Stimulated activated CD4-positive, alpha-beta T cell treated with anti-CD3 and anti-CD28 coated beads, Interleukin-15, amount 100 ng/mL, for 48 hours (primary cell): ENCODE measurements around the gene HIF3A.
"Not testable (repeated sequence)": the region's sequence is repeated elsewhere in the genome, so short reads cannot be mapped to it uniquely, and the experiment has no call there.

Experiments used
- DNase-seq, 2 donors: peaks; one replicate each; pipeline ENCODE4 v3.0.0-alpha.2; 2020; ENCODE audit warnings: low read depth in 2 of 2

Gene HIF3A

GRCh38 chr19:46296722-46297461 is at the start of gene HIF3A:
Gene HIF3A (plus strand): TSS chr19:46297042. CDS start chr19:46297077, 35 bp downstream.
- DNase-seq: no peak

GRCh38 chr19:46250076-46250735 is 46.6 kb upstream of the HIF3A start:
- DNase-seq: no peak

- DNase-seq: no peak
These were observed 45.4 kb upstream of the HIF3A start for GRCh38 chr19:46251416-46251815.

GRCh38 chr19:46254776-46255175 is 42.1 kb upstream of the HIF3A start:
- no peak for DNase-seq

DNA sequence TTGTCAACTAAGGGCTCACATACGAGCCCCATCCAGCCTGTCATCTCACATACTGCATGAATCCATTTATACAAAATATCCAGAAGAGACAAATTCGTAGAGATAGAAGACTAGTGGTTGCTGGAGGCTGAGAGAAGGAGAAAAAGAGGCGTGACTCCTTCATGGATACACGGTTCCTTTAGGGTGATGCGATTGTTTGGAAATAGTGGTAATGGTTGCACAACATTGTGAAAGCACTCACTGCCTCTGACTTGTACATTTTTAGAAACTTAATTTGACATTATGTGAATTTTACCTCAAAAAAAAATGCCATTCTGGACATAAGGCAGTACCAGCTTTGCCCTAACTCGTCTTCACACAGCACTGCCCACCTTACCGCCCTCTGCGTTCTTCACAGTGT is 40.0 kb upstream of the HIF3A start:
- DNase-seq: no peak

DNA sequence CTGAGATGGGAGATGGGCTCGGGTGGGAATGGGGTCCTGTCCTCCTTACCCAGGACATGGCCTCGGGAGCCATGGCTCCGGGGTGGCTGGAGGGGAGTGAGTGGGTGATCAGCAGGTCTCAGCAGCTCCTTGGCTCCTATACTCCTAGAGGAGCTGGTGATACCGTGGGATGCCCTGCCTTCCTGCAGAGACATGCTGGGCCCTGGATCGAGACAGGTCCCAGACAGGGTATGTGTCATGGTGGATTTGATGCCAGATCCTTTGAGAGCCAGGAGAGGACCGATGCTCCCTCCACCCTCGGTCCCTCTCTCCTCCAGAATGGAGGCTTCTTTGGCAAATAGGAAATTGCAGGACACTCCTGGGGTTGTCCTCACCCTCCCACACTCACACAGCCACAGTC is 35.3 kb upstream of the HIF3A start:
- DNase-seq: not testable (repeated sequence)

- peak; percentile 30 to 59 for DNase-seq
These were observed 34.1 kb upstream of the HIF3A start for GRCh38 chr19:46262684-46263296.

GRCh38 chr19:46264801-46265200 is 32.0 kb upstream of the HIF3A start:
- not testable (repeated sequence) for DNase-seq

GRCh38 chr19:46265217-46265828 is 31.5 kb upstream of the HIF3A start:
- peak; percentile 47 to 69 for DNase-seq

- DNase-seq: no peak
These were observed 27.7 kb upstream of the HIF3A start for GRCh38 chr19:46269101-46269500.

DNA sequence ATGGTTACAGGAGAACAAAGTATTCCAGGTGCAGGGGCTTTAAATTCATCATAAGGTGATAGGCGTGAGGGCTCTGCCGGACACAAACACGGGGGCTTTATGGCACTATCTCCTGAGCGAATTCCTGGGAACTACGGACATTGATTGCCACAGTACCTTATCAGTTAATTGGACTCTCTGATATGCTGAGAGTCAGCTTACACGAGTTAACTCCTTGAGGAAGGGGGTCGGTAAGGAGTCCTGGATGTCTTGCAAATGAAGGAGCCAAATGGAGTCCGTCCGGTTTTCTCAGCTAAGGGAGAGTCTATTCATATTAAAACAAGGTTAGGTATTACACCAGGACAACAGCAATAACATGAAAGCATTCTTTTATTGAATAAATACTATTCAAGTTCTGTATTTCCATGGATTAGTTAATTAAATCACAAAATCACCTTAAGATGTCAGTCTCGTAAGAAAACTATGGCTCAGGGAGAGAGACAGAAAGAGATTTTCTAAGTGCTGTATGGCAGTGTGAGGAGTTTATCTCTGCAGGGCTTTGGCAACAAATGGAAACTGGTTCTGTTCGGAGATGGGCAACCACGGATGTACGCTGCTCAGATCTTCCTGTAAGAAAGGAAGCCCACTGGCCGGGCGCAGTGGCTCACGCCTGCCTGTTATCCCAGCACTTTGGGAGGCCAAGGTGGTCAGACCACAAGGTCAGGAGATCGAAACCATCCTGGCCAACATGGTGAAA is 26.2 kb upstream of the HIF3A start:
- no peak for DNase-seq

DNA sequence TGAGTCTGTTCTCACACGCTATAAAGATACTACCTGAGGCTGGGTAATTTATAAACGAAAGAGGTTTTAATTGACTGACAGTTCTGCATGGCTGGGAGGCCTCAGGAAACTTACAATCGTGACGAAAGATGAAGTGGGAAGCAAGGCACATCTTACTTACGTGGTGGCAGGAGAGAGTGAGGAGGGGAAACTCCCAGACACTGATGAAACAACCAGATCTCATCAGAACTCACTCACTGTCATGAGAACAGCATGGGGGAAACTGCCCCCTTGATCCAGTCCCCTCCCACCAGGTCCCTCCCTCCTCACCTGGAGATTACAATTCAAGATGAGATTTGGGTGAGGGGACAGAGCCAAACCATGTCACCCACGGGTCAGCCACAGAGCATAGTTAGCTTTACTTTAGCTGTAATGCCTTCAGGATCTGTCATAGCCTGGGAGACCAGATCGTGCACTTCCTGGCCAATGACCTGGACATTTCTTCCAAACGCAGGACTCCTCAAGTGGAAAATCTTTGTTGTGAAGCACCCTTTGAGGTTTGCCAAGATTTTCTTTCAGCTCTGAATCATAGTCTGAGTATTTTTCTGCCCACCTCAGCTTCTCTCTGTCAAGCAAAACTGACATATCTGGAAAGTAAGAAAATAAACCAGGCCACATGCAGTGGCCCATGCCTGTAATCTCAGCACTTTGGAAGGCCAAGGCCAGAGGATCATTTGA is 25.2 kb upstream of the HIF3A start:
- DNase-seq: no peak

GRCh38 chr19:46273931-46274330 is 22.9 kb upstream of the HIF3A start:
- DNase-seq: not testable (repeated sequence)

- no peak for DNase-seq
These were observed 17.7 kb upstream of the HIF3A start for GRCh38 chr19:46279177-46279576.

- no peak for DNase-seq
These were observed 13.1 kb upstream of the HIF3A start for GRCh38 chr19:46283771-46284170.

DNA sequence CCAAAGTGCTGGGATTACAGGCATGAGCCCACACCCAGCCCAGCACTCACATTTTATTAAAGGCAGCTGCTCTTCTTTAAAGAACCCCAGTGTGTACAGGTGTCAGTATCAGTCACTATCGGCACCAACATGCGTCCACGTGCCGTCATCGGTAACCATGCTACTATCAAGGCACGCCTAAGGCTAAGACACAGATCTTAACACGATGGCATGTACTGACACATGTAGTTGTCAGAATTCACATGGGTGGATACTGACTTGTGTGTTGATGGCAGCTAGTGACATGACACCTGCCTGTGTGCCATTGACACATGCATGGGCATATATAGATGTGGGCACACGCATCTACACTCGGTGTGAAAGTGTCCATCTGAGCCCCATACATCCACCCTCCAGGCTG is 12.2 kb upstream of the HIF3A start:
- no peak for DNase-seq

DNA sequence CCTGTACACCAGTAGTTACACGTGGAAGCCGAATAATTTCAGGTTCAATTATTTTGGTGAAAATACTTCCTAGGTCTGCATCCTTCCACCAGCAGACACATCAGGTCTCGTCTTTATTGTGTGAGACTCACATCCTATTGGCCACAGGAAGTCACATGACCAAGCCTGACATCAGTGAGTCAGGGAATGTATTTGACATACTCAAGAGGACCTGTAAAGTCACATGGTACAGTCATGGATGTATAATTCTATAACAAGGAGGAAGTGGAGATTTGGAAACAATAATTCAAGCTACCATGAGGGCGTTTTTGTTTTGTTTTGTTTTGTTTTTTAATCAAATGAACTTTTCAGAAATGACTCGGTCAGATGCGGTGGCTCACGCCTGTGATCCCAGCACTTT is 9.3 kb upstream of the HIF3A start:
- no peak for DNase-seq

- DNase-seq: no peak
These were observed 7.8 kb upstream of the HIF3A start for GRCh38 chr19:46288896-46289588.

DNA sequence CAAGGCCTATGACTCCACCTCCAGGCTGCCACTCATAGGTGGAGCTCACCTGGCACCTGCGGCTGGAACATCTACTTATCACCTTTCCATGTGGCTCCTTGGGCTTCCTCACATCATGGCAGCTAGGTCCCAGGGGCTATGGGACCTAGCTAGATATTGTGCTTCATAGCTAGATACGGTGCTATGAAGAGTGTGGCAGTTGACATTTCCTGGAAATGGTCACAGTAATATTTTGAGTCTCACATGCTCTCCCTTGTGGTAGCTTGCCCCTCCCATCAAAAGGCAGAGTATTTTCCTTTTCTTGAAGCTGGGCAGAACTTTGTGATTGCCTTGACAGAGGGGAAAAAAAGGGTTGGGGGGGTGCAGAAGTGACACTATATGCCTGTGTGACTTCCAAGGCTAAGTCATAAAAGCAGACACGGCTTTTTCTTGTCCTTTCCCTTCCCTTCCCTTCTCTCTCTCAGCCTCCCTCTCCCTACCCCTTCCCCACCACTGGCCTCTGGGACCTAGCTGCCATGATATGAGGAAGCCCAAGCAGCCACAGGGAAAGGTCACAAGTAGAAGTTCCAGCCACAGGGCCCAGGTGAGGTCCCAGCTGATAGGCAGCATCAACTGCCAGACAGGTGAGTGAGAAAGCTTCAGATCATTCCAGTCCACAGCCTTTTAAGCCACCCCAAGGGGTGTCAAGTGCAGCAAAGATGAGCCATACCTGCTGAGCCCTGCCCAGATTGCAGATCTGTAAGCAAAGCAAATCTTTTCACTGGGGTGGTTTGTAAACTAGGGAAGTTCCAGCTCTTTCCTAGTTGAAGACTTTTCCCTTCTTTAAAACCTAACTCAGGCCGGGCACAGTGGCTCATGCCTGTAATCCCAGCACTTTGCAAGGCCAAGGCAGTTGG is 6.9 kb upstream of the HIF3A start:
- DNase-seq: no peak

GRCh38 chr19:46291829-46292228 is 5.0 kb upstream of the HIF3A start:
- DNase-seq: no peak
